Naive thymus-derived CD4-positive, alpha-beta T cell (primary cell): ENCODE results near the gene PDXP. TPM values are rescaled to one million over a fixed set of nuclear protein-coding genes. Genes with fewer than 3 reads are reported as not detected.

Experiments
- ATAC-seq: fragments of 150-1000 bp; cut with Tn5 transposase; 2 replicates; pipeline ENCODE4 v1.10.0; 2021; ENCODE audit warnings: mild to moderate bottlenecking, moderate library complexity
- CTCF ChIA-PET: fragments of 350-600 bp; sonication (Branson Sonifier 250); formaldehyde crosslinking; loops from one replicate; lab custom pipeline; 2021; ENCODE audit warnings: antibody characterized with exemption; lab: Charles Lee
- POLR2A ChIA-PET: fragments of 350-600 bp; sonication (Branson Sonifier 250); formaldehyde crosslinking; loops from one replicate; lab custom pipeline; 2021; ENCODE audit warnings: antibody characterized with exemption, inconsistent platforms; lab: Charles Lee
- DNase-seq, 9 donors: peaks; one replicate each; pipeline versions ENCODE4 v3.0.0 to v3.0.0-alpha.2; 2020 to 2022; ENCODE audit warnings: mixed read lengths in 1 of 9
- H3K27ac ChIP-seq: one replicate; pipeline ENCODE4 v1.7.0; 2013; ENCODE audit warnings: mild to moderate bottlenecking, low read depth, low read length, moderate library complexity
- H3K27me3 ChIP-seq, 2 donors: one replicate each; pipeline ENCODE4 v1.7.0; 2013; ENCODE audit warnings: low read length in 2 of 2, mild to moderate bottlenecking in 2 of 2, moderate library complexity in 2 of 2; ENCODE audit not compliant: control insufficient read depth in 2 of 2, insufficient read depth in 2 of 2
- H3K36me3 ChIP-seq, 3 experiments: 1 replicate in 2 of 3; 2 replicates in 1 of 3; pipeline ENCODE4 v1.7.0; 2013; ENCODE audit warnings: low read length in 3 of 3, mild to moderate bottlenecking in 3 of 3, moderate library complexity in 1 of 3; ENCODE audit not compliant: insufficient read depth in 3 of 3, control insufficient read depth in 2 of 3
- H3K4me1 ChIP-seq, 2 donors: one replicate each; pipeline ENCODE4 v1.7.0; 2013; ENCODE audit warnings: low read length in 2 of 2, mild to moderate bottlenecking in 2 of 2, moderate library complexity in 1 of 2; ENCODE audit not compliant: control insufficient read depth in 2 of 2, insufficient read depth in 2 of 2
- H3K4me3 ChIP-seq: 2 replicates; pipeline ENCODE4 v1.7.0; 2013; ENCODE audit warnings: mild to moderate bottlenecking, low read length
- H3K9me3 ChIP-seq, 3 experiments: 1 replicate in 2 of 3; 2 replicates in 1 of 3; pipeline ENCODE4 v1.7.0; 2013; ENCODE audit warnings: low read length in 3 of 3; ENCODE audit not compliant: control insufficient read depth in 2 of 3
- H3K27ac Mint-ChIP-seq, 9 donors: one replicate each; pipeline ENCODE4 v1.8.0; 2020 to 2022; ENCODE audit warnings: mixed read lengths in 9 of 9, mild to moderate bottlenecking in 8 of 9, moderate library complexity in 5 of 9, inconsistent platforms in 2 of 9
- H3K27me3 Mint-ChIP-seq, 5 donors: one replicate each; pipeline ENCODE4 v1.8.0; 2021 to 2022; ENCODE audit warnings: mixed read lengths in 5 of 5, mild to moderate bottlenecking in 1 of 5
- H3K36me3 Mint-ChIP-seq, 5 donors: one replicate each; pipeline ENCODE4 v1.8.0; 2020 to 2022; ENCODE audit warnings: mixed read lengths in 5 of 5, mild to moderate bottlenecking in 3 of 5, inconsistent platforms in 1 of 5
- H3K4me1 Mint-ChIP-seq, 7 donors: one replicate each; pipeline ENCODE4 v1.8.0; 2020 to 2022; ENCODE audit warnings: mixed read lengths in 7 of 7, mild to moderate bottlenecking in 3 of 7, inconsistent platforms in 1 of 7
- H3K4me3 Mint-ChIP-seq, 10 donors: one replicate each; pipeline ENCODE4 v1.8.0; 2020 to 2022; ENCODE audit warnings: mild to moderate bottlenecking in 10 of 10, mixed read lengths in 10 of 10, moderate library complexity in 6 of 10, inconsistent platforms in 2 of 10
- H3K9me3 Mint-ChIP-seq, 11 donors: one replicate each; pipeline ENCODE4 v1.8.0; 2020 to 2022; ENCODE audit warnings: mixed read lengths in 11 of 11, mild to moderate bottlenecking in 4 of 11, inconsistent platforms in 1 of 11, moderate library complexity in 1 of 11
- intact Hi-C, 2 donors: fragments of 100-400 bp; cut with micrococcal nuclease; formaldehyde crosslinking; loops; one replicate each; pipeline ENCODE4 v1.15.1; 2023
- polyA plus RNA-seq, 2 donors: library from polyadenylated mRNA; unstranded; fragments of 300-500 nt; fragmentation: Illumina TruSeq; gene quantifications; one replicate each; pipeline ENCODE4 v1.2.3, GENCODE V29; 2021
- total RNA-seq, 6 experiments: library from RNA in 5 of 6; stranded (reverse) in 5 of 6; gene quantifications; 1 replicate in 5 of 6; 2 replicates in 1 of 6; pipeline ENCODE4 v1.2.3 and lab custom pipeline; 2021 to 2026

PDXP gene
- total and polyA plus RNA-seq, 7 experiments from 2014 or later = 1.9 to 27.4 (median 4.9) TPM

DNA sequence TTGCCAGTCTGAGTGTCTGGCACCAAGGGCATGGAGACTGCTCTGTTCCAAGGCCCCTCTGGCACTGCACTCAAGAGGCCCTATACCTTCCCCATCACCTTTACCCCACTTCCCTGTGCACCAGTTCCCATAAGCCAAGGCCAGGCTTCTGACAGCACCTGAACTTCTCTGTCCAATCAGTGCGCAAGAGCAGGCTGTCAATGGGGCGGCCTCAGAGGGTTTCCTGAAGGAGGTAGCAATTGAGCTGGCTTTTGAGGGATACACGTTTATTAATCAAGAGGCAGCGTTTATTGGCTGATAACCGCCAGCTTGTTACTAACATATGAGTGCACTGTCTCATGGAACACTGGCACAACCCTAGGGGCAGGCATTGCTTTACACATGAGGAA is 17.0 kb upstream of the PDXP start:
- no peaks in the 10 kb centered on the region for H3K9me3 ChIP-seq
- no peaks in the 10 kb centered on the region for H3K27me3 ChIP-seq
- H3K36me3 ChIP-seq = peaks cover 16 to 59% (median 31%) of the 10 kb centered on the region in 3 experiments
- Mint-ChIP-seq H3K4me3 (peak overlapping the region; percentile 42 to 99 (median 94)), H3K9me3 (no peaks in the 10 kb centered on the region), H3K27ac (peak overlapping the region in 6 of 9 donors; percentile 21 to 91 (median 70)), H3K27me3 (no peaks in the 10 kb centered on the region), H3K36me3 (peaks cover 0 to 22% (median 8%) of the 10 kb centered on the region in 5 donors), H3K4me1 (peaks cover 21 to 64% (median 48%) of the 10 kb centered on the region in 7 donors)
- ChIA-PET CTCF (interaction anchor here (1.1 to 17.3 kb wide), 7 partner anchors 11 to 49 kb away, joined by 6 to 292 read pairs (median 18); partner anchors contain the start of genes GGA1, LGALS1, NOL12 and PDXP), POLR2A (interaction anchor here (0.9 to 10.1 kb wide), 10 partner anchors 10 to 47 kb away, joined by 3 to 135 read pairs (median 28); partner anchors contain the start of genes GGA1, LGALS1, NOL12 and PDXP)
- H3K27ac ChIP-seq = peak overlapping the region; percentile 81
- ATAC-seq = no peak
- H3K4me3 ChIP-seq = peak overlapping the region; percentile 71
- intact Hi-C loops = no loop called here
- DNase-seq = no peak
- peaks cover 52 to 56% of the 10 kb centered on the region in 2 donors for H3K4me1 ChIP-seq

DNA sequence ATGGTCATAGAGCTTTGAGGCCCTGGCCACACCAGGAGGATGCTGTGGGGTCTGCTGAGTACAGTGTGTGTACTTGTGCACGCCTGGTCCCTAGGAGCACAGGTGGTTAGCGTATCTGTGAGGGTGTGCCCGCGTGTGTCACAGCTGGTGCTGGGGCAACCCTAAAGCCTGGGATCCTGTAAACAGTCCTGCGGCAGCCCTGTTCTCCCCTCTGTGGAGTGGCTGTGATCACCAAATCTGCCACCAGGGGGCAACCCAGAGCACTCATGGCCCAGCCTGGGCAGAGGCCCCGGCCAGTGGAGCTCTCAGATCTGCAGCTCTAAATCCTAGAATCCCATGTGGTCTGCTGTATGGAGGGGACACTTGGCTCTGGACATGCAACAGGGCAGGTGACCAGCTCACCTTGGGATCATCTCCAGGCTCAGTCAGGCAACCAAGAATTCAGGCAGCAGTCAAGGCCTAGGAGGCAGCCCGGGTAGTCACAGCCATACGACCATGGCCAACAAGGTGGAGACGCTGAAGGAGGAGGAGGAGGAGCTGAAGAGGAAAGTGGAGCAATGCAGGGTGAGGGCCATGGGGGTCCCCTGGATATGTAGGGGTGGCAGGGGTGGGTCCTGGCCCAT is 15.2 kb upstream of the PDXP start:
- intact Hi-C loops = loop anchor here (1.0 kb wide), 6 partner anchors 10 to 43 kb away; partner anchors contain the start of genes NOL12 (in 1 of the 2) and PDXP (in 1 of the 2)
- no peaks in the 10 kb centered on the region for H3K9me3 Mint-ChIP-seq

DNA sequence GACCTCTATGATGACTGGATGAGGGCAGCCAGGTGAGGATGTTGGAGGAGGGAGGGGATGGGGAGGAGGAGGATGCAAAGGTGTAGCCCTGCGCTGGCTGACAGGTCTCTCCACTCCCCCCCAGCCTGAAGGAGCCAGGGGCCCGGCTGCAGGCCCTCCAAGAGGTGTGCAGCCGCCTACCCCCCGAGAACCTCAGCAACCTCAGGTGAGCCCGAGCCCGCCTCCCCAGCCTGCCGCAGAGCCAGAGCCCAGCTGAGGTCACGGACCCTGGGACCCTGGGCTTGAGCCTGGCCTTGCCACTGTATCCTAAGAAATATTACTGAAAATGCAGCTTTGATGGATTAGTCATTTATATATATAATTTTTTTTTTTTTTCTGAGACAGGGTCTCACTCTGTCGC is 11.2 kb upstream of the PDXP start:
- Histone ChIP-seq H3K27me3 (no peaks in the 10 kb centered on the region), H3K36me3 (peaks cover 41 to 100% (median 50%) of the 10 kb centered on the region in 3 experiments), H3K27ac (no peak overlapping the region), H3K4me3 (no peak overlapping the region), H3K4me1 (peaks cover 15% of the 10 kb centered on the region in 2 donors), H3K9me3 (no peaks in the 10 kb centered on the region)
- H3K27ac Mint-ChIP-seq = no peak overlapping the region
- POLR2A ChIA-PET = interaction anchor here (1.0 to 6.1 kb wide), 3 partner anchors 11 to 30 kb away, joined by 3 to 62 read pairs (median 15); partner anchors contain the start of genes LGALS1 and PDXP
- no peaks in the 10 kb centered on the region for H3K27me3 Mint-ChIP-seq
- intact Hi-C loops = no loop called here
- DNase-seq = no peak
- H3K4me1 Mint-ChIP-seq = peaks cover 11 to 34% (median 17%) of the 10 kb centered on the region in 7 donors
- H3K36me3 Mint-ChIP-seq = peaks cover 0 to 29% (median 13%) of the 10 kb centered on the region in 5 donors
- H3K9me3 Mint-ChIP-seq = no peaks in the 10 kb centered on the region
- H3K4me3 Mint-ChIP-seq = no peak overlapping the region
- CTCF ChIA-PET = interaction anchor here (1.2 kb wide), 1 partner anchor 14 kb away, joined by 4 read pairs; no protein-coding TSS in a partner anchor
- ATAC-seq = no peak

More for the DNA sequence above, 15.2 kb upstream of the PDXP start:
- DNase-seq = peak; percentile 65 to 90 (median 81)
- Mint-ChIP-seq H3K4me1 (peaks cover 12 to 47% (median 30%) of the 10 kb centered on the region in 7 donors), H3K36me3 (peaks cover 0 to 26% (median 8%) of the 10 kb centered on the region in 5 donors), H3K27ac (peak overlapping the region; percentile 51 to 89 (median 74)), H3K27me3 (no peaks in the 10 kb centered on the region), H3K4me3 (peak overlapping the region; percentile 29 to 75 (median 55))
- Histone ChIP-seq H3K36me3 (peaks cover 29 to 77% (median 34%) of the 10 kb centered on the region in 3 experiments), H3K9me3 (no peaks in the 10 kb centered on the region), H3K27me3 (no peaks in the 10 kb centered on the region), H3K27ac (peak overlapping the region; percentile 24), H3K4me3 (peak overlapping the region; percentile 45), H3K4me1 (peaks cover 34 to 39% of the 10 kb centered on the region in 2 donors)
- ChIA-PET POLR2A (interaction anchor here (0.6 to 10.1 kb wide), 13 partner anchors 10 to 43 kb away, joined by 3 to 135 read pairs (median 16); partner anchors contain the start of genes GGA1, LGALS1, NOL12 and PDXP), CTCF (interaction anchor here (0.6 to 17.3 kb wide), 20 partner anchors 9 to 205 kb away, joined by 3 to 292 read pairs (median 6); partner anchors contain the start of genes LGALS1, NOL12 and PDXP)
- peak; percentile 83 for ATAC-seq

DNA sequence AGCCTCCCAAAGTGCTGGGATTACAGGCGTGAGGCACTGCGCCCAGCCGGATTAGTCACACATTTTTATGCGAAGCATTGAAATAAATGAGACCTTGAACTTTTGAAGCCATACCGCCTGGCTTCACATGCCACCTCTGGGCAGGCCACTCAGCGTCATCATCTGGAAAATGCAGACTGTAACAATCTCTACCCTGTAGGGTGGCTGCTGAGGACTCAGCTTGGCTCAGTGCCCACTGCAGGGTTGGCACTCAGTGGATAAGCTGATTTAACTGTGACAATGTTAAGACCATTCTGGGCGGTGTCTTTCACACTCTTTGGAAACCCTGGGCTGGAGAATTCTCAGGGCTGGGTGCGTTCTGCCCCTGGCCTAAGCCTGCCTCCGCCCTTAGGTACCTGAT is 10.6 kb upstream of the PDXP start:
- Histone ChIP-seq H3K27ac (no peak overlapping the region), H3K9me3 (no peaks in the 10 kb centered on the region), H3K36me3 (peaks cover 39 to 98% (median 51%) of the 10 kb centered on the region in 3 experiments), H3K4me3 (no peak overlapping the region), H3K27me3 (no peaks in the 10 kb centered on the region), H3K4me1 (peaks cover 9 to 10% of the 10 kb centered on the region in 2 donors)
- no peak for DNase-seq
- no peak for ATAC-seq
- H3K36me3 Mint-ChIP-seq = peaks cover 0 to 28% (median 13%) of the 10 kb centered on the region in 5 donors
- no peaks in the 10 kb centered on the region for H3K9me3 Mint-ChIP-seq
- no peaks in the 10 kb centered on the region for H3K27me3 Mint-ChIP-seq
- H3K27ac Mint-ChIP-seq = peak overlapping the region in 2 of 9 donors; percentile 9 to 38
- ChIA-PET CTCF (interaction anchor here (0.9 to 1.4 kb wide), 3 partner anchors 10 to 13 kb away, joined by 3 to 4 read pairs (median 4); partner anchors contain the start of gene PDXP), POLR2A (interaction anchor here (1.0 to 3.0 kb wide), 2 partner anchors 10 to 20 kb away, joined by 3 to 15 read pairs; partner anchors contain the start of gene PDXP)
- peaks cover 6 to 29% (median 13%) of the 10 kb centered on the region in 7 donors for H3K4me1 Mint-ChIP-seq
- intact Hi-C loops = no loop called here
- no peak overlapping the region for H3K4me3 Mint-ChIP-seq

DNA sequence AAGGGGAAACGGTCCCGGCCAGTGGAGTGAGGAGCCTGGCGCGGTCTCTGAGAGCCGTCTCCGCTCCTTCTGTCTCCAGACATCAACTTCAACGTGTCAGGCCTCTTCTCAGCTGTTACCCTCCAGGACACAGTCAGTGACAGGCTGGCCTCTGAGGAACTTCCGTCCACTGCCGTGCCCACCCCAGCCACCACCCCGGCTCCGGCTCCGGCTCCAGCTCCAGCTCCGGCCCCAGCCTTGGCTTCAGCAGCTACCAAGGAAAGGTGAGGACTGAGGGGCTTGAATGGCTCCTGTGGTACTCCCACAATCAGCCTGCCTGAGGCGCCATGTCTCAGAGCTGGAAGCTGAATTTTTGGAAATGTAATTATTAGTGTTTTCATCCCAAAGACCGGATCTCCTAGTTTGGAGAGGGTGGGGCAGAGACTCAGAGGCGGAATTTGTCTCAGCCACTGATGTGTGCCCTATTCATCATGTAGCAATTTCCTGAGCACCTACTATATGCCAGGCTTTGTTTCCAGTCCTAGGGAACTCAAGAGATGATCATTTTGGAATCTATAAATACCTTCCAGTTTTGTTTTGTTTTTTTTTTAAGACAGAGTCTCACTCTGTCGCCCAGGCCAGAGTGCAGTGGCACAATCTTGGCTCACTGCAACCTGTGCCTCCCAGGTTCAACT is 7.9 kb upstream of the PDXP start:
- H3K27ac ChIP-seq = no peak overlapping the region
- CTCF ChIA-PET = no interaction called here
- H3K27me3 ChIP-seq = no peaks in the 10 kb centered on the region
- H3K4me1 Mint-ChIP-seq = peaks cover 0 to 12% (median 0%) of the 10 kb centered on the region in 7 donors
- ATAC-seq = no peak
- no peaks in the 10 kb centered on the region for H3K27me3 Mint-ChIP-seq
- no peak overlapping the region for H3K27ac Mint-ChIP-seq
- H3K4me3 ChIP-seq = no peak overlapping the region
- H3K9me3 ChIP-seq = no peaks in the 10 kb centered on the region
- POLR2A ChIA-PET = interaction anchor here (1.1 kb wide), 4 partner anchors 8 to 33 kb away, joined by 3 to 4 read pairs (median 3); partner anchors contain the start of gene PDXP
- DNase-seq = no peak
- H3K4me1 ChIP-seq = no peaks in the 10 kb centered on the region
- no peak overlapping the region for H3K4me3 Mint-ChIP-seq
- peaks cover 21 to 90% (median 46%) of the 10 kb centered on the region in 3 experiments for H3K36me3 ChIP-seq
- H3K36me3 Mint-ChIP-seq = peaks cover 0 to 25% (median 5%) of the 10 kb centered on the region in 5 donors
- H3K9me3 Mint-ChIP-seq = no peaks in the 10 kb centered on the region
- intact Hi-C loops = loop anchor here in 1 of 2 donors (10.0 kb wide), 1 partner anchor 194 kb away; the partner anchor contains the start of genes ANKRD54 and EIF3L
